ENCODE measurements around the gene FOXR1.

DNA sequence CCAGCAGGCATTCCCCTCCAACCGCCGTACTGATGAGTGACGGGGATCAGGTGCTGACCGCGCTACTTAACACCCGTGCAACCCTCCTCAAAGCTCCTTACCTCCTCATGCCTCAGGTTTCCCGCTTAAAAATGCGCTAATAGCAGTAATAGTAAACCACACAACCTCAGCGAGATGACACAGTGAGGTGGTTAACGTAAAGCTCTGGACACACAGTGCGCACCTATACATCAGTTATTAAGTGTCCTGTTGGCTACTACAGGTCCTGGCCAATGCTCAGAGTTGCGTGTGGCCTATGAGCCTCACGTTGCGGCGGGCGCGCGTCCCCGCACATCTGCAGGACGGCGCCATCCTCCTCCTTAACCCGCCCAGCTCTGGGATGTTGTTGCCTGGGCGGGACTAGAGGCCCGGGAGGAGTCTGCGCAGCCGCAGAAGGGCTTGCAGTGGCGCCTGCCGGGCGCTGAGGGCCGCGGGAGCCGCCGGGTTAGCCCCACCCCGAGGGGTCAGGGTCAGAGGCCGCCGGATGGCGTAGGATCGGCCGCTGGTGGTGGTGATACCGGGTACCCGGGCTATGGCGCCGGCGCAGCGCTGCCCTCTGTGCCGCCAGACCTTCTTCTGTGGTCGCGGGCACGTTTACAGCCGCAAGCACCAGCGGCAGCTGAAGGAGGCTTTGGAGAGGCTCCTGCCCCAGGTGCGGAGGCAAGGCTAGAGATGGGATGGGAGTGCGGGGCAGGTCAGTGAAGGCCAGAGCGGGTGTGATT lies 26.2 kb downstream of the FOXR1 start, which contains the start of gene CENATAC:
- TF ChIP-seq POLR2A (IDR thresholded peaks at IDR 0.05; ENCODE audit: low read depth, low read length) (peak; percentile 95), POLR2AphosphoS5 (IDR thresholded peaks at IDR 0.05; ENCODE audit: low read depth, low read length) (peak; percentile 91), TAF1 (IDR thresholded peaks at IDR 0.05; ENCODE audit: borderline replicate concordance, low read depth, low read length) (peak; percentile 29; the same call in 1 of the 2 replicates)

All from GM12892 (cell line).